HepG2 (cell line): Measurements from ENCODE around the gene PLEKHG5. TPM values are rescaled to one million over a fixed set of nuclear protein-coding genes. Genes with fewer than 3 reads are reported as not detected.

Source experiments
- AKAP8 ChIP-seq: sonication (generic); formaldehyde crosslinking; IDR thresholded peaks from 2 replicates; pipeline ENCODE4 v1.5.1; 2020; ENCODE audit warnings: mild to moderate bottlenecking, missing genetic modification reagents
- CBFB ChIP-seq: sonication (generic); formaldehyde crosslinking; IDR thresholded peaks from 2 replicates; pipeline ENCODE4 v1.4.0; 2020; ENCODE audit warnings: missing genetic modification reagents
- ERF ChIP-seq: IDR thresholded peaks from 2 replicates; pipeline ENCODE4 v1.6.1; 2018; ENCODE audit warnings: missing biosample characterization, missing genetic modification reagents
- GABPA ChIP-seq, 2 experiments: IDR thresholded peaks; 2 replicates each; pipeline ENCODE4 v1.6.1; 2011 to 2016; ENCODE audit warnings: low read depth in 2 of 2, low read length in 1 of 2, missing biosample characterization in 1 of 2, missing genetic modification characterization in 1 of 2
- GZF1 ChIP-seq: sonication (generic); formaldehyde crosslinking; IDR thresholded peaks from 2 replicates; pipeline ENCODE4 v1.5.1; 2020; ENCODE audit warnings: mild to moderate bottlenecking, missing genetic modification reagents
- NFKB2 ChIP-seq: sonication (generic); formaldehyde crosslinking; IDR thresholded peaks from 2 replicates; pipeline ENCODE4 v1.4.0; 2020; ENCODE audit warnings: missing genetic modification reagents, borderline replicate concordance
- PAXIP1 ChIP-seq: sonication (generic); formaldehyde crosslinking; conservative IDR thresholded peaks from 2 replicates; pipeline ENCODE4 v1.4.0; 2020; ENCODE audit warnings: mild to moderate bottlenecking, missing genetic modification reagents, moderate library complexity
- POGK ChIP-seq: sonication (generic); formaldehyde crosslinking; conservative IDR thresholded peaks from 2 replicates; pipeline ENCODE4 v1.8.0; 2022; ENCODE audit warnings: mild to moderate bottlenecking, moderate library complexity, missing genetic modification reagents
- RNF219 ChIP-seq: sonication (generic); formaldehyde crosslinking; IDR thresholded peaks from 2 replicates; pipeline ENCODE4 v1.5.0; 2020; ENCODE audit warnings: mild to moderate bottlenecking, missing genetic modification reagents
- SKIL ChIP-seq: sonication (generic); formaldehyde crosslinking; IDR thresholded peaks from 2 replicates; pipeline ENCODE4 v1.8.0; 2022; ENCODE audit warnings: missing genetic modification reagents, mild to moderate bottlenecking, moderate library complexity, borderline replicate concordance
- ZNF446 ChIP-seq: sonication (generic); formaldehyde crosslinking; IDR thresholded peaks from 2 replicates; pipeline ENCODE4 v1.5.0; 2020; ENCODE audit warnings: mild to moderate bottlenecking, missing genetic modification reagents
- ZNF547 ChIP-seq: sonication (generic); formaldehyde crosslinking; IDR thresholded peaks from 2 replicates; pipeline ENCODE4 v1.5.1; 2020; ENCODE audit warnings: mild to moderate bottlenecking, missing genetic modification reagents
- ZNF552 ChIP-seq: sonication (generic); formaldehyde crosslinking; IDR thresholded peaks from 2 replicates; pipeline ENCODE4 v1.9.0; 2022; ENCODE audit warnings: missing genetic modification reagents, mild to moderate bottlenecking, borderline replicate concordance
- polyA plus RNA-seq, 8 experiments: library from polyadenylated mRNA; depleted of rRNA in 3 of 8; stranded (reverse) in 7 of 8; unstranded in 1 of 8; fragments of >200 nt; fragmentation: Illumina TruSeq in 4 of 8; extraction: Trizol in 4 of 8; gene quantifications; 2 replicates each; pipeline versions ENCODE4 v1.2.1 to v1.2.3, GENCODE V29; 2011 to 2016; ENCODE audit warnings: low read depth in 4 of 8, missing spikeins in 1 of 8, mixed read lengths in 1 of 8; ENCODE audit not compliant: insufficient read depth in 1 of 8
- total RNA-seq, 5 experiments: library from RNA; depleted of rRNA; stranded (reverse); fragments of >200 nt; fragmentation: Illumina TruSeq; extraction: Trizol; gene quantifications; 2 replicates each; pipeline ENCODE4 v1.2.3, GENCODE V29; 2016; ENCODE audit warnings: low read depth in 1 of 5

Gene PLEKHG5
- total and polyA plus RNA-seq, 2 of the 13 experiments (the other 11 are each of a cell fraction or from before 2014, with no cell fraction given): 1.9 to 3.5 TPM

GRCh38 chr1:6490181-6491080 lies 1.0 kb downstream of the PLEKHG5 start (continued):
- TF ChIP-seq SKIL (CRISPR knock-in tag): 0 out of 2 replicates have a peak, but pooled peaks have one; percentile 31
- TF ChIP-seq GZF1 (CRISPR knock-in tag): peak; percentile 100
- TF ChIP-seq NFKB2 (CRISPR knock-in tag): peak; percentile 35; the same call in 1 of the 2 replicates
- 0 out of 2 replicates have a peak, but pooled peaks have one; percentile 3 for TF ChIP-seq CBFB (CRISPR knock-in tag)
- 0 out of 2 replicates have a peak, but pooled peaks have one; percentile 56 for TF ChIP-seq ZNF446 (CRISPR knock-in tag)
- peak; percentile 44 for TF ChIP-seq GABPA (IDR thresholded peaks at IDR 0.05; ENCODE audit: low read depth, low read length)
- TF ChIP-seq GABPA (CRISPR knock-in tag; IDR thresholded peaks at IDR 0.05; ENCODE audit: low read depth): peak; percentile 65; the same call in 1 of the 2 replicates
- TF ChIP-seq AKAP8: 0 out of 2 replicates have a peak, but pooled peaks have one; percentile 29
- peak; percentile 55 for TF ChIP-seq PAXIP1 (CRISPR knock-in tag)
- peak; percentile 83; the same call in 1 of the 2 replicates for TF ChIP-seq POGK
- 0 out of 2 replicates have a peak, but pooled peaks have one; percentile 9 for TF ChIP-seq ZNF552 (CRISPR knock-in tag)
- TF ChIP-seq RNF219: no peak
- peak; percentile 13; the same call in 1 of the 2 replicates for TF ChIP-seq ERF (CRISPR knock-in tag)
- peak; percentile 36; the same call in 1 of the 2 replicates for TF ChIP-seq ZNF547
